ENCODE results near the gene SLC7A1. TPM values are rescaled to one million over a fixed set of nuclear protein-coding genes. Genes with fewer than 3 reads are reported as not detected.

Gene SLC7A1
- total RNA-seq, 1 experiment from 2014 or later, result 84.5 TPM

- TF ChIP-seq ATF3 (CRISPR knock-in tag; conservative IDR thresholded peaks at IDR 0.05) (no peak), E2F1 (CRISPR knock-in tag; IDR thresholded peaks at IDR 0.05) (no peak), E2F5 (CRISPR knock-in tag; IDR thresholded peaks at IDR 0.05) (no peak)
Observed at GRCh38 chr13:29476046-29476445, 119.4 kb downstream of the SLC7A1 start (continued).

GRCh38 chr13:29474991-29475390, 120.5 kb downstream of the SLC7A1 start:
- no peak for DNase-seq (ENCODE audit: low spot score)
- no peaks in the 10 kb centered on the region for H3K36me3 Mint-ChIP-seq
- peaks cover 7% of the 10 kb centered on the region for H3K4me1 Mint-ChIP-seq
- H3K27me3 Mint-ChIP-seq (ENCODE audit: low read depth), result no peaks in the 10 kb centered on the region; the same call in 1 of the 2 replicates
- no peak overlapping the region for H3K4me3 Mint-ChIP-seq
- CTCF ChIA-PET, result no interaction called here
- no peak overlapping the region for H3K27ac Mint-ChIP-seq
- no peak for ATAC-seq
- POLR2A ChIA-PET, result no interaction called here
- H3K9me3 Mint-ChIP-seq, result no peaks in the 10 kb centered on the region
- TF ChIP-seq FOXJ3 (CRISPR knock-in tag; IDR thresholded peaks at IDR 0.05; ENCODE audit: borderline replicate concordance), result no peak
- no peak for TF ChIP-seq HMGXB4 (CRISPR knock-in tag; IDR thresholded peaks at IDR 0.05)
- no peak for TF ChIP-seq ZNF425 (CRISPR knock-in tag; conservative IDR thresholded peaks at IDR 0.05)
- TF ChIP-seq MYBL2 (CRISPR knock-in tag; IDR thresholded peaks at IDR 0.05), result no peak
- no peak for TF ChIP-seq ZMAT4 (CRISPR knock-in tag; IDR thresholded peaks at IDR 0.05)
- TF ChIP-seq FOXP4 (CRISPR knock-in tag; IDR thresholded peaks at IDR 0.05), result no peak
- TF ChIP-seq ATF1 (CRISPR knock-in tag; IDR thresholded peaks at IDR 0.05), result no peak
- TF ChIP-seq IRF1 (CRISPR knock-in tag; IDR thresholded peaks at IDR 0.05), result no peak
- TF ChIP-seq KAT7 (CRISPR knock-in tag; IDR thresholded peaks at IDR 0.05; ENCODE audit: borderline replicate concordance), result no peak

- Mint-ChIP-seq H3K9me3 (no peaks in the 10 kb centered on the region), H3K36me3 (no peaks in the 10 kb centered on the region)
- no peak for DNase-seq (ENCODE audit: low spot score)
Observed at GRCh38 chr13:29473166-29473565, 122.3 kb downstream of the SLC7A1 start.

More at GRCh38 chr13:29473166-29473565, 122.3 kb downstream of the SLC7A1 start:
- no peak overlapping the region for H3K27ac Mint-ChIP-seq
- no peaks in the 10 kb centered on the region for H3K4me1 Mint-ChIP-seq
- ATAC-seq, result no peak
- no peaks in the 10 kb centered on the region; the same call in 1 of the 2 replicates for H3K27me3 Mint-ChIP-seq (ENCODE audit: low read depth)
- no peak for TF ChIP-seq GABPB1 (CRISPR knock-in tag; IDR thresholded peaks at IDR 0.05)
- TF ChIP-seq GRHL2 (CRISPR knock-in tag; IDR thresholded peaks at IDR 0.05; ENCODE audit: insufficient replicate concordance, severe bottlenecking), result no peak
- TF ChIP-seq ATF3 (CRISPR knock-in tag; conservative IDR thresholded peaks at IDR 0.05), result no peak
- no peak for TF ChIP-seq ZNF416 (CRISPR knock-in tag; IDR thresholded peaks at IDR 0.05)
- TF ChIP-seq JUN (CRISPR knock-in tag; IDR thresholded peaks at IDR 0.05), result no peak
- no peak for TF ChIP-seq USF2 (CRISPR knock-in tag; IDR thresholded peaks at IDR 0.05)
- TF ChIP-seq SMAD4 (CRISPR knock-in tag; IDR thresholded peaks at IDR 0.05), result no peak
- no peak for TF ChIP-seq CREM (CRISPR knock-in tag; IDR thresholded peaks at IDR 0.05)
- TF ChIP-seq NR3C1 (CRISPR knock-in tag; conservative IDR thresholded peaks at IDR 0.05; ENCODE audit: low read depth), result no peak
- POLR2A ChIA-PET, result no interaction called here
- CTCF ChIA-PET, result interaction anchor here (0.8 to 4.1 kb wide), 5 partner anchors 11 to 235 kb away, joined by 4 to 37 read pairs (median 10); no protein-coding TSS in a partner anchor
- no peak overlapping the region for H3K4me3 Mint-ChIP-seq

Measured in WTC11 (cell line).